Measurements from ENCODE around the gene TRPM6.

GRCh38 chr9:74817281-74817810, 70.4 kb downstream of the TRPM6 start:
- TF ChIP-seq POLR2A (IDR thresholded peaks at IDR 0.05; ENCODE audit: low read depth, low read length) (no peak), CTCF (IDR thresholded peaks at IDR 0.05; ENCODE audit: extremely low read depth in 1 of 2, insufficient read depth in 1 of 2, low read depth in 1 of 2, low read length in 2 of 2) (no peak), JUN (IDR thresholded peaks at IDR 0.05; ENCODE audit: borderline replicate concordance, insufficient read depth, insufficient read length, low read depth) (no peak), FOS (IDR thresholded peaks at IDR 0.05; ENCODE audit: borderline replicate concordance, insufficient read depth, low read length) (no peak), POLR2AphosphoS5 (IDR thresholded peaks at IDR 0.05; ENCODE audit: insufficient read depth, low read depth, low read length) (no peak), EZH2 (IDR thresholded peaks at IDR 0.05; ENCODE audit: borderline replicate concordance, low read depth, low read length, severe bottlenecking) (no peak)

Measured in endothelial cell of umbilical vein (primary cell).